OCI-LY3 (cell line): Measurements from ENCODE around the gene OR2T1.
"Not testable (repeated sequence)": the region's sequence is repeated elsewhere in the genome, so short reads cannot be mapped to it uniquely, and the experiment has no call there.

ENCODE experiments used
- H2AFZ ChIP-seq: fragments of 200-600, 300-600 bp; shearing (Covaris generic); 2 replicates; pipeline ENCODE4 v1.6.0; 2014; ENCODE audit warnings: antibody characterized with exemption, low read depth, low read length
- H3K27ac ChIP-seq: fragments of 200-600, 300-600 bp; sonication (generic); 2 replicates; pipeline ENCODE4 v1.5.1; 2014; ENCODE audit warnings: mild to moderate bottlenecking, low read length, moderate library complexity, mixed read lengths
- H3K27me3 ChIP-seq: fragments of 200-600, 300-600 bp; sonication (generic); 2 replicates; pipeline ENCODE4 v1.6.1; 2014; ENCODE audit warnings: low read depth, low read length, mixed read lengths
- H3K36me3 ChIP-seq: fragments of 200-600, 300-600 bp; sonication (generic); replicated peaks from 2 replicates; pipeline ENCODE3; 2014; ENCODE audit warnings: low read depth, low read length, mixed read lengths
- H3K4me1 ChIP-seq: fragments of 300-600, 200-600 bp; sonication (generic); 2 replicates; pipeline ENCODE4 v1.6.1; 2014; ENCODE audit warnings: low read length, mixed read lengths
- H3K4me2 ChIP-seq: fragments of 200-600, 300-600 bp; sonication (generic); 2 replicates; pipeline ENCODE4 v1.6.1; 2014; ENCODE audit warnings: low read length, mixed read lengths
- H3K4me3 ChIP-seq: fragments of 300-600, 200-600 bp; sonication (generic); 2 replicates; pipeline ENCODE4 v1.5.1; 2014; ENCODE audit warnings: antibody characterized with exemption, mild to moderate bottlenecking, low read length, moderate library complexity
- H3K79me2 ChIP-seq: fragments of 300-600, 200-600 bp; shearing (Covaris generic); 2 replicates; pipeline ENCODE4 v1.6.1; 2014; ENCODE audit warnings: mild to moderate bottlenecking, low read length, mixed read lengths
- H3K9ac ChIP-seq: fragments of 300-600, 200-600 bp; shearing (Covaris generic); 2 replicates; pipeline ENCODE4 v1.6.0; 2014; ENCODE audit warnings: mild to moderate bottlenecking, low read length, moderate library complexity
- H3K9me3 ChIP-seq: fragments of 200-600, 300-600 bp; shearing (Covaris generic); 2 replicates; pipeline ENCODE4 v1.6.1; 2014; ENCODE audit warnings: low read length, mixed read lengths; ENCODE audit not compliant: insufficient read depth
- H4K20me1 ChIP-seq: fragments of 200-600, 300-600 bp; sonication (generic); 2 replicates; pipeline ENCODE4 v1.6.1; 2016; ENCODE audit warnings: low read length, mixed read lengths; ENCODE audit not compliant: insufficient read depth
- CTCF ChIP-seq: fragments of 200-600, 300-600 bp; sonication (generic); IDR thresholded peaks from 2 replicates; pipeline ENCODE4 v1.5.1; 2014; ENCODE audit warnings: antibody characterized with exemption, low read length, low read depth
- EZH2phosphoT487 ChIP-seq: fragments of 200-600 bp; shearing (Covaris generic); IDR thresholded peaks from 2 replicates; pipeline ENCODE4 v1.6.1; 2018; ENCODE audit warnings: antibody characterized with exemption, mixed run types, low read depth

The OR2T1 gene

GRCh38 chr1:248416226-248416625, 13.4 kb downstream of the OR2T1 start:
- Histone ChIP-seq H3K9me3 (peaks cover 10% of the 10 kb centered on the region; the same call in 1 of the 2 replicates), H3K27me3 (no peaks in the 10 kb centered on the region), H4K20me1 (no peaks in the 10 kb centered on the region), H3K9ac (no peak overlapping the region), H3K4me3 (no peak overlapping the region), H3K4me1 (no peaks in the 10 kb centered on the region), H3K36me3 (peaks cover 2% of the 10 kb centered on the region), H2AFZ (no peak overlapping the region), H3K4me2 (no peak overlapping the region), H3K79me2 (no peaks in the 10 kb centered on the region), H3K27ac (no peak overlapping the region)
- TF ChIP-seq EZH2phosphoT487 (no peak), CTCF (no peak)

DNA sequence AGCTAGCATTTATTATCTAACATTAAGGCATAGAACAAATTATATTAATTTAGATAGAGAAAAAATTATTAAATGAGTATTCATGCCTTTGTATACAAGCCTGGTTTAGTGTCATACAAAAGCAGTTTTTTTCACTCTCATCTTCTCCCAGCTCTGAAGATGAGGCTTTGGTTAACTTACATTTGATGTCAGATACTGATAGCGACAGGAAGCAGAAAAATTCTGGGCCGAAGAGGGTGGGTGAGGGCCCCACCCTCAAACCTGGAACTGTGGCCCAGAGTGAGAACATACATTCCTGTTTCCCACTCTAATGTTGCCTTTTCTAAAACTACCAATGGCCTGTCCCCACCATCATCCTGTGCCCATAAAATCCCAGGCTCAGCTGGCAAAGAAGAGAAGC, 15.0 kb downstream of the OR2T1 start:
- TF ChIP-seq EZH2phosphoT487 (no peak), CTCF (no peak)
- no peaks in the 10 kb centered on the region for H4K20me1 ChIP-seq
- no peaks in the 10 kb centered on the region for H3K4me1 ChIP-seq
- H2AFZ ChIP-seq: no peak overlapping the region
- peaks cover 2% of the 10 kb centered on the region for H3K36me3 ChIP-seq
- H3K4me2 ChIP-seq: no peak overlapping the region
- H3K27me3 ChIP-seq: no peaks in the 10 kb centered on the region
- H3K79me2 ChIP-seq: no peaks in the 10 kb centered on the region
- no peak overlapping the region for H3K27ac ChIP-seq
- peaks cover 17% of the 10 kb centered on the region; the same call in 1 of the 2 replicates for H3K9me3 ChIP-seq
- no peak overlapping the region for H3K9ac ChIP-seq
- no peak overlapping the region for H3K4me3 ChIP-seq

DNA sequence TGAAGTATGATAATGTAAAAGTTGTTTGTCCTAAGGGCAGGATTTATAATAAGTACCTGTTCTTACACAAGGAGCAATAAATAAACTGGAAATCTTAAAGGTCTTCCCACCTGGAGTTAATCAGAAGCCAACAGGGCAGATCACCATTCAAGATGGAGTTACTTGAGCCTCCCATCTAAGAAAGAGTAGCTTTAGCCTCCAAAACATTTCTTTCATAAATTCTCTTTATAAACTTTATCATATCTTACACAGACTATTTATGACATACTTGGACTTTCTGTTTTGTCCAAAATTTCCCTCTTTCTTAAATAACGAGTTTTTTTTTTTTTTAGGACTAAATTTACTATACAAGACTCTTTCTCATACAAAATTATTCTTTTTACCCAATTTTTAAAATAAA, 18.5 kb downstream of the OR2T1 start:
- H4K20me1 ChIP-seq: no peaks in the 10 kb centered on the region
- peaks cover 2% of the 10 kb centered on the region for H3K36me3 ChIP-seq
- H3K27me3 ChIP-seq: no peaks in the 10 kb centered on the region
- no peak overlapping the region for H3K27ac ChIP-seq
- no peak overlapping the region for H3K4me2 ChIP-seq
- no peak overlapping the region for H3K9ac ChIP-seq
- peaks cover 23% of the 10 kb centered on the region; the same call in 1 of the 2 replicates for H3K9me3 ChIP-seq
- H2AFZ ChIP-seq: no peak overlapping the region
- no peaks in the 10 kb centered on the region for H3K4me1 ChIP-seq
- no peak overlapping the region for H3K4me3 ChIP-seq
- TF ChIP-seq CTCF (no peak), EZH2phosphoT487 (no peak)
- H3K79me2 ChIP-seq: no peaks in the 10 kb centered on the region

- peak overlapping the region; percentile 27; the same call in 1 of the 2 replicates for H3K27ac ChIP-seq
- not testable (repeated sequence) for H3K4me3 ChIP-seq, H3K27me3 ChIP-seq, H3K4me2 ChIP-seq, H4K20me1 ChIP-seq, H3K9me3 ChIP-seq, H2AFZ ChIP-seq, H3K79me2 ChIP-seq, H3K9ac ChIP-seq, H3K36me3 ChIP-seq
- peaks cover 14% of the 10 kb centered on the region for H3K4me1 ChIP-seq
These were observed 24.8 kb downstream of the OR2T1 start for GRCh38 chr1:248427526-248428191.

DNA sequence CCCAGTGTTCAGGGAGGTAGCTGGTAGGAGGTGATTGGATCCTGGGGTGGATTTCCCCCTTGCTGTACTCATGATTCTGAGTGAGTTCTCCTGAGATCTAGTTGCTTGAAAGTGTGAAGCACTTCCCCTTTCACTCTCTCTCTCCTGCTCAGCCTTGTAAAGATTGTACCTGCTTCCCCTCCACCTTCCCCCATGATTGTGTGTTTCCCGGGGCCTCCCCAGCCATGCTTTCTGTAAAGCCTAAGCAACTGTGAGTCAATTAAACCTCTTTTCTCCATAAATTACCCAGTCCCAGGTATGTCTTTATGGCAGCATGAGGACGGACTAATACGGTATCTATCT, 25.3 kb downstream of the OR2T1 start:
- H4K20me1 ChIP-seq, H3K9me3 ChIP-seq, H3K36me3 ChIP-seq, H3K4me2 ChIP-seq, H3K4me3 ChIP-seq, H2AFZ ChIP-seq, H3K27me3 ChIP-seq, H3K9ac ChIP-seq, H3K79me2 ChIP-seq: not testable (repeated sequence)
- peaks cover 14% of the 10 kb centered on the region for H3K4me1 ChIP-seq
- H3K27ac ChIP-seq: peak overlapping the region; percentile 27; the same call in 1 of the 2 replicates

DNA sequence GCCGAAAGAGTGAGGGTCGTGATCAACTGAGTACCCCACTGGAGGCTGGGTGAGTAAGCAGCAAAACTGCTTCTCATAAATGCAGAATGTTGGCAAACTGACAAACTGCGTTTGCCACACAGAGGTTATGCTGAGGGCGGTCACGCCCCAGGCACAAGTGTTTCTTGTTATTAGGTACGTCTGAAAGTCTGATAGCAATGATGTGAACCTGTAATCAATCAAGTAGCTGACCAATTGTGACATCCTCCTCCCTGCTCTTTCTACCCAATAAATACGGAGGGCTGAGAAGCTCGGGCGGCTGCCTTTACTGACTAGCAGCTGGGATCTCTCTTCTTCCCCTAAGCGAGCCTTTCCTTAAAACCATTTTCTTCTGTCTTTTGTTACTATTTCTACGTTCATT, 28.8 kb downstream of the OR2T1 start:
- not testable (repeated sequence) for H3K9ac ChIP-seq, H3K79me2 ChIP-seq, H3K27ac ChIP-seq, H3K4me2 ChIP-seq, H3K27me3 ChIP-seq, H4K20me1 ChIP-seq, H3K36me3 ChIP-seq, H2AFZ ChIP-seq, H3K4me3 ChIP-seq, H3K9me3 ChIP-seq
- H3K4me1 ChIP-seq: peaks cover 21% of the 10 kb centered on the region

GRCh38 chr1:248432201-248432600, 29.4 kb downstream of the OR2T1 start:
- Histone ChIP-seq H2AFZ (peak overlapping the region; percentile 53; the same call in 1 of the 2 replicates), H3K4me2 (peak overlapping the region; percentile 15), H3K4me1 (peaks cover 22% of the 10 kb centered on the region)
- not testable (repeated sequence) for H3K9ac ChIP-seq, H3K4me3 ChIP-seq, H3K27ac ChIP-seq, H3K79me2 ChIP-seq, H3K27me3 ChIP-seq, H4K20me1 ChIP-seq, H3K9me3 ChIP-seq, H3K36me3 ChIP-seq
